ENCODE data around the gene ZNF521.

The ZNF521 gene

GRCh38 chr18:25244924-25245698, 106.9 kb downstream of the ZNF521 start:
- DNase-seq: no peak

- DNase-seq: no peak
Observed at GRCh38 chr18:25244170-25244569, 107.8 kb downstream of the ZNF521 start.

- DNase-seq: no peak
Observed at GRCh38 chr18:25243754-25244153, 108.2 kb downstream of the ZNF521 start.

GRCh38 chr18:25243257-25243656, 108.7 kb downstream of the ZNF521 start:
- DNase-seq: no peak

GRCh38 chr18:25240420-25240770, 111.6 kb downstream of the ZNF521 start:
- DNase-seq: no peak

- no peak for DNase-seq
Observed at GRCh38 chr18:25239581-25240419, 112.2 kb downstream of the ZNF521 start.

GRCh38 chr18:25239151-25239550, 112.8 kb downstream of the ZNF521 start:
- DNase-seq: no peak

- no peak for DNase-seq
Observed at GRCh38 chr18:25237571-25238267, 114.2 kb downstream of the ZNF521 start.

GRCh38 chr18:25236736-25237135, 115.2 kb downstream of the ZNF521 start:
- DNase-seq: no peak

GRCh38 chr18:25235401-25236042, 116.4 kb downstream of the ZNF521 start:
- DNase-seq: no peak

- no peak for DNase-seq
Observed at GRCh38 chr18:25234740-25235345, 117.1 kb downstream of the ZNF521 start.

- DNase-seq: no peak
Observed at GRCh38 chr18:25234322-25234639, 117.7 kb downstream of the ZNF521 start.

GRCh38 chr18:25233528-25234321, 118.2 kb downstream of the ZNF521 start:
- DNase-seq: no peak

GRCh38 chr18:25231327-25231691, 120.7 kb downstream of the ZNF521 start:
- no peak for DNase-seq

GRCh38 chr18:25230658-25231326, 121.2 kb downstream of the ZNF521 start:
- DNase-seq: no peak

GRCh38 chr18:25229920-25230319, 122.0 kb downstream of the ZNF521 start:
- no peak for DNase-seq

- no peak for DNase-seq
Observed at GRCh38 chr18:25229081-25229480, 122.9 kb downstream of the ZNF521 start.

GRCh38 chr18:25228410-25228809, 123.6 kb downstream of the ZNF521 start:
- no peak for DNase-seq

- no peak for DNase-seq
Observed at GRCh38 chr18:25225151-25225550, 126.8 kb downstream of the ZNF521 start.

- DNase-seq: no peak
Observed at GRCh38 chr18:25223899-25224886, 127.8 kb downstream of the ZNF521 start.
